Measurements from ENCODE around the gene KCNT2. TPM values are rescaled to one million over a fixed set of nuclear protein-coding genes. Genes with fewer than 3 reads are reported as not detected.

KCNT2 gene
- total RNA-seq, 6 donors from 2014 or later, result 2.7 to 9.9 (median 5.9) TPM

- TF ChIP-seq EP300 (IDR thresholded peaks at IDR 0.05) (no peak), POLR2A (IDR thresholded peaks at IDR 0.05) (no peak), POLR2AphosphoS5 (IDR thresholded peaks at IDR 0.05) (no peak)
- TF ChIP-seq, protein P1, sequence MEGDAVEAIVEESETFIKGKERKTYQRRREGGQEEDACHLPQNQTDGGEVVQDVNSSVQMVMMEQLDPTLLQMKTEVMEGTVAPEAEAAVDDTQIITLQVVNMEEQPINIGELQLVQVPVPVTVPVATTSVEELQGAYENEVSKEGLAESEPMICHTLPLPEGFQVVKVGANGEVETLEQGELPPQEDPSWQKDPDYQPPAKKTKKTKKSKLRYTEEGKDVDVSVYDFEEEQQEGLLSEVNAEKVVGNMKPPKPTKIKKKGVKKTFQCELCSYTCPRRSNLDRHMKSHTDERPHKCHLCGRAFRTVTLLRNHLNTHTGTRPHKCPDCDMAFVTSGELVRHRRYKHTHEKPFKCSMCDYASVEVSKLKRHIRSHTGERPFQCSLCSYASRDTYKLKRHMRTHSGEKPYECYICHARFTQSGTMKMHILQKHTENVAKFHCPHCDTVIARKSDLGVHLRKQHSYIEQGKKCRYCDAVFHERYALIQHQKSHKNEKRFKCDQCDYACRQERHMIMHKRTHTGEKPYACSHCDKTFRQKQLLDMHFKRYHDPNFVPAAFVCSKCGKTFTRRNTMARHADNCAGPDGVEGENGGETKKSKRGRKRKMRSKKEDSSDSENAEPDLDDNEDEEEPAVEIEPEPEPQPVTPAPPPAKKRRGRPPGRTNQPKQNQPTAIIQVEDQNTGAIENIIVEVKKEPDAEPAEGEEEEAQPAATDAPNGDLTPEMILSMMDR (IDR thresholded peaks at IDR 0.05), result no peak
- no peaks in the 10 kb centered on the region for H3K36me3 ChIP-seq
- H3K4me1 ChIP-seq, result no peaks in the 10 kb centered on the region
- ATAC-seq (ENCODE audit: low FRiP score in 2 of 2), result no peak
- no peaks in the 10 kb centered on the region for H3K27me3 ChIP-seq
- H3K4me3 ChIP-seq, result no peak overlapping the region
- DNase-seq, result no peak
- no peaks in the 10 kb centered on the region for H3K9me3 ChIP-seq
- 89 to 95% methylated on average over 2 of the region's 2 CpGs for WGBS, 2 donors
- no peak overlapping the region for H3K27ac ChIP-seq
These were observed 30.9 kb downstream of the KCNT2 start for GRCh38 chr1:196577386-196577785.

- TF ChIP-seq POLR2AphosphoS5 (IDR thresholded peaks at IDR 0.05) (no peak), POLR2A (IDR thresholded peaks at IDR 0.05) (no peak), EP300 (IDR thresholded peaks at IDR 0.05) (no peak)
- TF ChIP-seq, protein P1 (IDR thresholded peaks at IDR 0.05), result no peak
- DNase-seq (no peak), ATAC-seq (ENCODE audit: low FRiP score in 2 of 2) (no peak)
- H3K9me3 ChIP-seq, result no peaks in the 10 kb centered on the region
- H3K36me3 ChIP-seq, result no peaks in the 10 kb centered on the region
- 70 to 71% methylated on average over 2 of the region's 2 CpGs for WGBS, 2 donors
- no peaks in the 10 kb centered on the region for H3K27me3 ChIP-seq
- H3K27ac ChIP-seq, result no peak overlapping the region
- no peak overlapping the region for H3K4me3 ChIP-seq
- no peaks in the 10 kb centered on the region for H3K4me1 ChIP-seq
These were observed 35.0 kb downstream of the KCNT2 start for GRCh38 chr1:196573226-196573625.

- Histone ChIP-seq H3K36me3 (no peaks in the 10 kb centered on the region), H3K4me3 (no peak overlapping the region), H3K27me3 (no peaks in the 10 kb centered on the region), H3K9me3 (peaks cover 3 to 10% (median 6%) of the 10 kb centered on the region in 4 donors), H3K4me1 (no peaks in the 10 kb centered on the region), H3K27ac (no peak overlapping the region)
- TF ChIP-seq EP300 (IDR thresholded peaks at IDR 0.05) (no peak), POLR2AphosphoS5 (IDR thresholded peaks at IDR 0.05) (no peak), POLR2A (IDR thresholded peaks at IDR 0.05) (no peak)
- TF ChIP-seq, protein P1 (IDR thresholded peaks at IDR 0.05), result no peak
- no peak for ATAC-seq (ENCODE audit: low FRiP score in 2 of 2)
- 66 to 73% methylated on average over 1 of the region's 1 CpG for WGBS, 2 donors
- DNase-seq, result no peak
These were observed 41.0 kb downstream of the KCNT2 start for GRCh38 chr1:196567238-196567637.

GRCh38 chr1:196563768-196564167, 44.5 kb downstream of the KCNT2 start:
- TF ChIP-seq EP300 (IDR thresholded peaks at IDR 0.05) (no peak), POLR2AphosphoS5 (IDR thresholded peaks at IDR 0.05) (no peak), POLR2A (IDR thresholded peaks at IDR 0.05) (no peak)
- TF ChIP-seq, protein P1 (IDR thresholded peaks at IDR 0.05), result no peak
- Histone ChIP-seq H3K4me3 (no peak overlapping the region), H3K9me3 (peaks cover 3 to 10% (median 6%) of the 10 kb centered on the region in 4 donors), H3K36me3 (no peaks in the 10 kb centered on the region), H3K27me3 (no peaks in the 10 kb centered on the region), H3K4me1 (peaks cover 0 to 5% (median 0%) of the 10 kb centered on the region in 4 donors), H3K27ac (no peak overlapping the region)
- DNase-seq (no peak), ATAC-seq (ENCODE audit: low FRiP score in 2 of 2) (no peak)

- H3K27ac ChIP-seq, result no peak overlapping the region
- H3K9me3 ChIP-seq, result peaks cover 2 to 6% (median 4%) of the 10 kb centered on the region in 4 donors
- WGBS, 2 donors, result 65 to 73% methylated on average over 3 of the region's 3 CpGs
- DNase-seq, result no peak
- TF ChIP-seq, protein P1 (IDR thresholded peaks at IDR 0.05), result no peak
- TF ChIP-seq POLR2A (IDR thresholded peaks at IDR 0.05) (no peak), POLR2AphosphoS5 (IDR thresholded peaks at IDR 0.05) (no peak), EP300 (IDR thresholded peaks at IDR 0.05) (no peak)
- no peak for ATAC-seq (ENCODE audit: low FRiP score in 2 of 2)
- H3K27me3 ChIP-seq, result no peaks in the 10 kb centered on the region
- no peak overlapping the region for H3K4me3 ChIP-seq
- H3K36me3 ChIP-seq, result no peaks in the 10 kb centered on the region
- H3K4me1 ChIP-seq, result peaks cover 0 to 6% (median 0%) of the 10 kb centered on the region in 4 donors
These were observed 48.9 kb downstream of the KCNT2 start for GRCh38 chr1:196559314-196559713.
